H1 (cell line): ENCODE data around the gene PLCB1. TPM values are rescaled to one million over a fixed set of nuclear protein-coding genes. Genes with fewer than 3 reads are reported as not detected.

Experiments used
- CTCF ChIA-PET: fragments of 300-600 bp; sonication (Branson Sonifier 250); formaldehyde crosslinking; loops from one replicate; lab custom pipeline; 2021; ENCODE audit not compliant: partially characterized antibody; lab: Charles Lee
- POLR2A ChIA-PET: fragments of 300-600 bp; sonication (Branson Sonifier 250); formaldehyde crosslinking; loops from one replicate; lab custom pipeline; 2021; ENCODE audit warnings: inconsistent platforms; ENCODE audit not compliant: partially characterized antibody; lab: Charles Lee
- DNase-seq, 2 experiments: peaks; one replicate each; pipeline versions ENCODE4 v3.0.0 to v3.0.0-alpha.2; 2010 to 2022; ENCODE audit warnings: low spot score in 2 of 2, low read depth in 1 of 2, mixed read lengths in 1 of 2
- FAIRE-seq: peaks from 2 replicates; lab custom pipeline; 2011; peaks lifted over from hg19 to GRCh38; lab: Jason Lieb, UNC
- H2AFZ ChIP-seq: 2 replicates; pipeline ENCODE4 v1.8.1; 2012; ENCODE audit warnings: low read length, inconsistent platforms
- H2AK5ac ChIP-seq: 2 replicates; pipeline ENCODE4 v1.6.1; 2013; ENCODE audit warnings: low read depth, low read length
- H2BK120ac ChIP-seq: replicated peaks from 2 replicates; pipeline ENCODE3; 2013; ENCODE audit warnings: low read depth, low read length, inconsistent platforms
- H2BK12ac ChIP-seq: 2 replicates; pipeline ENCODE4 v1.6.1; 2013; ENCODE audit warnings: low read depth, low read length
- H2BK15ac ChIP-seq: 2 replicates; pipeline ENCODE4 v1.6.1; 2013; ENCODE audit warnings: low read length
- H2BK20ac ChIP-seq: 2 replicates; pipeline ENCODE4 v1.6.1; 2013; ENCODE audit warnings: low read length
- H2BK5ac ChIP-seq: 2 replicates; pipeline ENCODE4 v1.6.1; 2013; ENCODE audit warnings: low read depth, low read length
- H3K14ac ChIP-seq: 2 replicates; pipeline ENCODE4 v1.6.1; 2013; ENCODE audit warnings: inconsistent platforms; ENCODE audit not compliant: insufficient read length
- H3K18ac ChIP-seq: 2 replicates; pipeline ENCODE4 v1.6.1; 2013; ENCODE audit warnings: low read length; ENCODE audit errors: extremely low read depth
- H3K23ac ChIP-seq: 2 replicates; pipeline ENCODE4 v1.6.1; 2013; ENCODE audit warnings: inconsistent platforms; ENCODE audit not compliant: insufficient read length
- H3K23me2 ChIP-seq: 2 replicates; pipeline ENCODE4 v1.6.1; 2013; ENCODE audit warnings: low read depth, low read length
- H3K27ac ChIP-seq: 2 replicates; pipeline ENCODE4 v1.6.1; 2011; ENCODE audit warnings: low read depth, low read length, inconsistent platforms
- H3K27me3 ChIP-seq, 4 experiments: replicated peaks in 1 of 4; 1 replicate in 1 of 4; 2 replicates in 3 of 4; pipeline versions ENCODE4 v1.6.1 to v1.8.1; 2011 to 2013; ENCODE audit warnings: low read length in 3 of 4, mild to moderate bottlenecking in 3 of 4, inconsistent platforms in 2 of 4, mixed read lengths in 2 of 4, moderate library complexity in 1 of 4; ENCODE audit not compliant: control insufficient read depth in 3 of 4, insufficient read depth in 3 of 4; ENCODE audit errors: extremely low read depth in 1 of 4
- H3K36me3 ChIP-seq, 4 experiments: 2 replicates each; pipeline versions ENCODE4 v1.6.1 to v1.8.1; 2011 to 2013; ENCODE audit warnings: mild to moderate bottlenecking in 4 of 4, low read length in 3 of 4, moderate library complexity in 2 of 4, control low read depth in 1 of 4, inconsistent platforms in 1 of 4; ENCODE audit not compliant: insufficient read depth in 4 of 4, control insufficient read depth in 2 of 4
- H3K4ac ChIP-seq: replicated peaks from 2 replicates; pipeline ENCODE3; 2013; ENCODE audit warnings: low read length, low read depth, mixed read lengths, inconsistent platforms; ENCODE audit not compliant: insufficient read length
- H3K4me1 ChIP-seq, 4 experiments: replicated peaks in 1 of 4; 1 replicate in 1 of 4; 2 replicates in 3 of 4; pipeline versions ENCODE4 v1.6.1 to v1.8.1; 2011 to 2013; ENCODE audit warnings: low read length in 3 of 4, inconsistent platforms in 2 of 4, mixed read lengths in 1 of 4; ENCODE audit not compliant: insufficient read depth in 4 of 4, control insufficient read depth in 3 of 4
- H3K4me2 ChIP-seq, 2 experiments: 2 replicates each; pipeline versions ENCODE4 v1.6.1 to v1.8.1; 2011 to 2013; ENCODE audit warnings: low read depth in 2 of 2, low read length in 2 of 2, control low read depth in 1 of 2, inconsistent platforms in 1 of 2, mild to moderate bottlenecking in 1 of 2; ENCODE audit not compliant: insufficient read depth in 1 of 2
- H3K4me3 ChIP-seq, 4 experiments: fragments of 200-600, 300-600 bp in 1 of 4; sonication (generic), shearing (Covaris generic), sonication (Bioruptor Twin) in 1 of 4; 2 replicates each; pipeline versions ENCODE4 v1.5.1 to v1.8.1; 2011 to 2016; ENCODE audit warnings: low read length in 4 of 4, low read depth in 3 of 4, control low read depth in 2 of 4, inconsistent platforms in 2 of 4, mild to moderate bottlenecking in 2 of 4, mixed read lengths in 1 of 4, moderate library complexity in 1 of 4; ENCODE audit not compliant: insufficient read depth in 2 of 4; ENCODE audit errors: extremely low read depth in 1 of 4
- H3K56ac ChIP-seq: replicated peaks from 2 replicates; pipeline ENCODE3; 2013; ENCODE audit warnings: low read depth, mild to moderate bottlenecking, mixed read lengths, low read length, inconsistent platforms; ENCODE audit not compliant: insufficient read length
- H3K79me1 ChIP-seq: 2 replicates; pipeline ENCODE4 v1.6.1; 2013; ENCODE audit warnings: low read depth, low read length, control low read depth
- H3K79me2 ChIP-seq, 2 experiments: 2 replicates each; pipeline versions ENCODE4 v1.6.1 to v1.8.1; 2012 to 2013; ENCODE audit warnings: low read length in 2 of 2, mild to moderate bottlenecking in 2 of 2, inconsistent platforms in 1 of 2; ENCODE audit not compliant: insufficient read depth in 2 of 2, control insufficient read depth in 1 of 2
- H3K9ac ChIP-seq, 4 experiments: replicated peaks in 1 of 4; 1 replicate in 1 of 4; 2 replicates in 3 of 4; pipeline versions ENCODE4 v1.6.1 to v1.8.1; 2011 to 2013; ENCODE audit warnings: low read depth in 3 of 4, low read length in 3 of 4, control low read depth in 2 of 4, mild to moderate bottlenecking in 2 of 4, moderate library complexity in 2 of 4, inconsistent platforms in 1 of 4; ENCODE audit errors: extremely low read depth in 1 of 4
- H3K9me3 ChIP-seq, 2 experiments: 2 replicates each; pipeline versions ENCODE4 v1.6.1 to v1.8.1; 2012 to 2013; ENCODE audit warnings: mild to moderate bottlenecking in 2 of 2, moderate library complexity in 2 of 2, control low read depth in 1 of 2, inconsistent platforms in 1 of 2, low read depth in 1 of 2, low read length in 1 of 2, mixed read lengths in 1 of 2; ENCODE audit not compliant: insufficient read depth in 2 of 2
- H4K20me1 ChIP-seq, 2 experiments: replicated peaks in 1 of 2; 2 replicates each; pipeline versions ENCODE3 to v1.8.1; 2011 to 2013; ENCODE audit warnings: inconsistent platforms in 2 of 2, low read length in 2 of 2, mild to moderate bottlenecking in 1 of 2; ENCODE audit not compliant: insufficient read depth in 2 of 2, control insufficient read depth in 1 of 2
- H4K5ac ChIP-seq: 2 replicates; pipeline ENCODE4 v1.6.1; 2013; ENCODE audit warnings: low read length, low read depth, mixed read lengths, inconsistent platforms; ENCODE audit not compliant: insufficient read length
- H4K8ac ChIP-seq: 2 replicates; pipeline ENCODE4 v1.8.0; 2013; ENCODE audit warnings: mild to moderate bottlenecking, moderate library complexity, low read length, inconsistent platforms; ENCODE audit not compliant: insufficient read depth; ENCODE audit errors: extremely low read depth
- H4K91ac ChIP-seq: replicated peaks from 2 replicates; pipeline ENCODE3; 2013; ENCODE audit warnings: low read length, mixed read lengths, inconsistent platforms; ENCODE audit not compliant: insufficient read length
- ASH2L ChIP-seq: fragments of 200-600, 300-600 bp; sonication (generic); IDR thresholded peaks from one replicate; pipeline ENCODE4 v1.7.1; 2017; ENCODE audit warnings: low read length
- BRCA1 ChIP-seq: IDR thresholded peaks from 2 replicates; pipeline ENCODE4 v1.6.1; 2012; ENCODE audit warnings: low read depth, low read length, improper control_type of control experiment
- CBX5 ChIP-seq: fragments of 300-800, 300-1000 bp; sonication (generic); IDR thresholded peaks from 2 replicates; pipeline ENCODE4 v1.7.1; 2016; ENCODE audit warnings: antibody characterized with exemption, low read length, low read depth
- FOSL1 ChIP-seq: IDR thresholded peaks from 2 replicates; pipeline ENCODE4 v1.6.1; 2011; ENCODE audit warnings: mild to moderate bottlenecking, low read depth, low read length, moderate library complexity; ENCODE audit not compliant: insufficient read depth
- KDM5A ChIP-seq: fragments of 200-600 bp; IDR thresholded peaks from 2 replicates; pipeline ENCODE4 v1.7.1; 2012; ENCODE audit warnings: mild to moderate bottlenecking, low read length, inconsistent platforms, mixed read lengths
- SP2 ChIP-seq: IDR thresholded peaks from 2 replicates; pipeline ENCODE4 v1.6.1; 2012; ENCODE audit warnings: mild to moderate bottlenecking, low read length, inconsistent platforms
- WGBS, 2 experiments: shearing (Covaris generic) in 1 of 2; methylation state at CpG; one replicate each; pipeline versions ENCODE4 v1.1.6 to v1.1.7; 2013 to 2015; ENCODE audit warnings: low lambda C conversion rate in 2 of 2, mixed read lengths in 2 of 2, inconsistent platforms in 1 of 2, low coverage in 1 of 2, missing lambda C conversion rate in 1 of 2; ENCODE audit not compliant: insufficient replicate concordance in 2 of 2, insufficient coverage in 1 of 2, insufficient read length in 1 of 2; ENCODE audit errors: extremely low coverage in 1 of 2, missing lambda C conversion rate in 1 of 2; 5-methylcytosine and 5-hydroxymethylcytosine counted together
- polyA plus RNA-seq, 7 experiments: library from polyadenylated mRNA; depleted of rRNA in 3 of 7; stranded (reverse) in 5 of 7; unstranded in 2 of 7; fragments of >200 nt in 5 of 7; fragments of 200-250 nt in 2 of 7; gene quantifications; 1 replicate in 5 of 7; 2 replicates in 1 of 7; 4 replicates in 1 of 7; pipeline versions ENCODE4 v1.2.1 to v1.2.3, GENCODE V29; 2011 to 2013; ENCODE audit warnings: missing spikeins in 2 of 7, mixed read lengths in 2 of 7
- total RNA-seq: library from RNA; stranded (reverse); fragmentation: NEBNext Ultra II Directional; extraction: Animal tissue kit (Norgen Biotek cat#: 25700); gene quantifications from 2 replicates; pipeline ENCODE4 v1.2.1, GENCODE V29; 2021
- TF ChIP-seq, protein P1 (sequence below), 3 experiments: IDR thresholded peaks; 1 replicate in 2 of 3; 2 replicates in 1 of 3; pipeline versions ENCODE4 v1.5.1 to v1.6.1; 2011; ENCODE audit warnings: low read length in 3 of 3, mild to moderate bottlenecking in 3 of 3, inconsistent platforms in 2 of 3, low read depth in 1 of 3, moderate library complexity in 1 of 3; ENCODE audit not compliant: insufficient read depth in 1 of 3; ENCODE audit errors: control extremely low read depth in 1 of 3
- TF ChIP-seq, protein P2 (sequence below): IDR thresholded peaks from 2 replicates; pipeline ENCODE4 v1.6.1; 2011; ENCODE audit warnings: low read depth, mild to moderate bottlenecking, low read length; ENCODE audit not compliant: insufficient read depth

Gene PLCB1
- total and polyA plus RNA-seq, 2 of the 8 experiments (the other 6 are each of a cell fraction or from before 2014, with no cell fraction given) = 2.6 to 9.1 TPM

DNA sequence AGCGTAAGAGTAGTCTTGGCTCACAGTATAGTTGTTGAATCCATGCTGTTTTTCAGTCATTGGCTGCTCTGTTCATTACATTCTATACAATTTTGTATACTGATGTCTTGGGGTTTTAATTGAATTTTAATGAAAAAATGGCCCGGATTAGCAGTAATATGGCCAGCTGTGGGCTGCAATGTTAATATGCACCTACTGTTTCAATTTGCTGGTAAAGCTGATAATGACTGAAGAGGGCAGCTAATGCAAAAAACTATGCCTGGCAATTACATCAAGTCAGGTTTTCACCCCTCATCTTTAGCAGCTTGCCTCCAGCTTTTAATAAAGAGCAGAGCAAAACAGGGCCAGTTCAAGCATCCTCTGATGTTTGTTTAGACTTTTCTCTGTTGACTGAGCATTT lies 394.5 kb downstream of the PLCB1 start:
- Histone ChIP-seq H2BK12ac (no peak overlapping the region), H3K79me1 (no peaks in the 10 kb centered on the region), H2BK120ac (no peak overlapping the region), H3K4ac (no peak overlapping the region), H3K4me2 (no peak overlapping the region), H2BK20ac (no peak overlapping the region), H4K8ac (no peak overlapping the region), H3K23ac (no peak overlapping the region), H2AFZ (no peak overlapping the region), H4K20me1 (no peaks in the 10 kb centered on the region), H3K9ac (no peak overlapping the region), H3K27me3 (no peaks in the 10 kb centered on the region), H3K4me3 (no peak overlapping the region), H3K79me2 (no peaks in the 10 kb centered on the region), H3K56ac (no peak overlapping the region), H3K27ac (no peak overlapping the region), H2BK15ac (no peak overlapping the region), H2BK5ac (no peak overlapping the region), H2AK5ac (no peak overlapping the region), H3K23me2 (no peaks in the 10 kb centered on the region), H3K4me1 (peaks cover 0 to 6% (median 2%) of the 10 kb centered on the region in 4 experiments; a peak in 2 of 7 replicates), H4K5ac (no peak overlapping the region), H3K36me3 (no peaks in the 10 kb centered on the region), H3K9me3 (no peaks in the 10 kb centered on the region), H4K91ac (no peak overlapping the region), H3K18ac (no peak overlapping the region), H3K14ac (no peak overlapping the region)
- FAIRE-seq = no peak
- DNase-seq = no peak
- ChIA-PET POLR2A (no interaction called here), CTCF (interaction anchor here (1.2 to 2.8 kb wide), 4 partner anchors 9 to 195 kb away, joined by 3 to 13 read pairs (median 7); no protein-coding TSS in a partner anchor)
- WGBS, 2 experiments = 91% methylated on average over 2 of the region's 2 CpGs; no CpG with 5 or more reads in 1 of the 2 experiments
- TF ChIP-seq, protein P1, sequence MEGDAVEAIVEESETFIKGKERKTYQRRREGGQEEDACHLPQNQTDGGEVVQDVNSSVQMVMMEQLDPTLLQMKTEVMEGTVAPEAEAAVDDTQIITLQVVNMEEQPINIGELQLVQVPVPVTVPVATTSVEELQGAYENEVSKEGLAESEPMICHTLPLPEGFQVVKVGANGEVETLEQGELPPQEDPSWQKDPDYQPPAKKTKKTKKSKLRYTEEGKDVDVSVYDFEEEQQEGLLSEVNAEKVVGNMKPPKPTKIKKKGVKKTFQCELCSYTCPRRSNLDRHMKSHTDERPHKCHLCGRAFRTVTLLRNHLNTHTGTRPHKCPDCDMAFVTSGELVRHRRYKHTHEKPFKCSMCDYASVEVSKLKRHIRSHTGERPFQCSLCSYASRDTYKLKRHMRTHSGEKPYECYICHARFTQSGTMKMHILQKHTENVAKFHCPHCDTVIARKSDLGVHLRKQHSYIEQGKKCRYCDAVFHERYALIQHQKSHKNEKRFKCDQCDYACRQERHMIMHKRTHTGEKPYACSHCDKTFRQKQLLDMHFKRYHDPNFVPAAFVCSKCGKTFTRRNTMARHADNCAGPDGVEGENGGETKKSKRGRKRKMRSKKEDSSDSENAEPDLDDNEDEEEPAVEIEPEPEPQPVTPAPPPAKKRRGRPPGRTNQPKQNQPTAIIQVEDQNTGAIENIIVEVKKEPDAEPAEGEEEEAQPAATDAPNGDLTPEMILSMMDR (IDR thresholded peaks at IDR 0.05; ENCODE audit: control extremely low read depth in 1 of 3, insufficient read depth in 1 of 3, low read depth in 1 of 3, low read length in 3 of 3) = no peak
- no peak for TF ChIP-seq ASH2L
- TF ChIP-seq, protein P2, sequence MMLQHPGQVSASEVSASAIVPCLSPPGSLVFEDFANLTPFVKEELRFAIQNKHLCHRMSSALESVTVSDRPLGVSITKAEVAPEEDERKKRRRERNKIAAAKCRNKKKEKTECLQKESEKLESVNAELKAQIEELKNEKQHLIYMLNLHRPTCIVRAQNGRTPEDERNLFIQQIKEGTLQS = no peak
- no peak for TF ChIP-seq SP2
- no peak for TF ChIP-seq FOSL1
- no peak for TF ChIP-seq KDM5A
- TF ChIP-seq CBX5 = no peak
- TF ChIP-seq BRCA1 = no peak
